HL-60 (cell line): Measurements from ENCODE around the gene KCNQ5.

Experiments used
- DNase-seq, 2 experiments: peaks; one replicate each; pipeline ENCODE4 v3.0.0-alpha.2; 2010 to 2020; ENCODE audit warnings: low read depth in 1 of 2, low spot score in 1 of 2
- H3K27ac ChIP-seq: fragments of 250-450 bp; sonication (Bioruptor Pico); replicated peaks from 2 replicates; pipeline ENCODE4 v1.5.1; 2020; ENCODE audit warnings: mild to moderate bottlenecking, moderate library complexity
- H3K27me3 ChIP-seq: fragments of 250-450 bp; sonication (Bioruptor Pico); 2 replicates; pipeline ENCODE4 v1.5.1; 2021; ENCODE audit warnings: mild to moderate bottlenecking, moderate library complexity; ENCODE audit not compliant: insufficient read depth, poor library complexity, severe bottlenecking
- H3K4me3 ChIP-seq: replicated peaks from 2 replicates; pipeline ENCODE4 v1.5.1; 2011; ENCODE audit warnings: mild to moderate bottlenecking, control low read depth, low read length; ENCODE audit not compliant: insufficient read depth
- GABPA ChIP-seq: IDR thresholded peaks from 2 replicates; pipeline ENCODE4 v1.6.1; 2012; ENCODE audit warnings: low read depth
- POLR2AphosphoS5 ChIP-seq: IDR thresholded peaks from 2 replicates; pipeline ENCODE4 v1.6.1; 2012; ENCODE audit warnings: low read depth
- SPI1 ChIP-seq: IDR thresholded peaks from 2 replicates; pipeline ENCODE4 v1.6.1; 2012; ENCODE audit warnings: low read depth, mild to moderate bottlenecking, borderline replicate concordance
- TF ChIP-seq, protein P1 (sequence below): IDR thresholded peaks from 2 replicates; pipeline ENCODE4 v1.6.1; 2012; ENCODE audit warnings: low read depth; ENCODE audit not compliant: insufficient replicate concordance
- TF ChIP-seq, protein P2 (sequence below): IDR thresholded peaks from one replicate; pipeline ENCODE4 v1.5.1; 2011; ENCODE audit warnings: low read length, control low read depth, inconsistent platforms; ENCODE audit not compliant: insufficient read depth

Gene KCNQ5

DNA sequence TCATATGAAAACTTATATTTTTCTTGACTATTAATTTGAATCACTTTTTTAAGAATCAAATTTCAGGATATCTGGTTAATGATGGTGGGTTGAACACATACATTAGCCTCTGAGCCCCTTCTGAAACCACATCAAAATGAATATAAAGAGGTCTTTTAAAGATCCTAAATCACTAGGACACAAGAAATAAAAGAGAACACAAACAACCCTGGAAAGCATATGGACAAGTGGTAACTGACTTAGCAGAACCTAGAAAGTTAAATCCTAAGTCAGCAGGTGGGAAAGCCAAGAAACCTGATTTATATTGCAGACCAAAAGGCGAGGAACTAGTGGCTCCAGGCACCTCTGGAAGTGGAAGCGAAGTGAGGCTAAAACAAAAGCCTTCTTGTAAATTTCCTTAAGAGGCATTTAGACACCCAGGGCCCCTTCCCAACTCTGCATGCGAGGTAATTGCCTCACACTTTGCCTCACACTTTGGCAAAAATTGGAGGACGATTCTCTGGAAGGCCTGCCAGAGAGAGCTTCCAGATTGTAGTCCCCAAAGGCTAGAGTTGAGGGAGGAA, 309.5 kb downstream of the KCNQ5 start:
- Histone ChIP-seq H3K27me3 (no peaks in the 10 kb centered on the region), H3K4me3 (no peak overlapping the region), H3K27ac (no peak overlapping the region)
- TF ChIP-seq, protein P1, sequence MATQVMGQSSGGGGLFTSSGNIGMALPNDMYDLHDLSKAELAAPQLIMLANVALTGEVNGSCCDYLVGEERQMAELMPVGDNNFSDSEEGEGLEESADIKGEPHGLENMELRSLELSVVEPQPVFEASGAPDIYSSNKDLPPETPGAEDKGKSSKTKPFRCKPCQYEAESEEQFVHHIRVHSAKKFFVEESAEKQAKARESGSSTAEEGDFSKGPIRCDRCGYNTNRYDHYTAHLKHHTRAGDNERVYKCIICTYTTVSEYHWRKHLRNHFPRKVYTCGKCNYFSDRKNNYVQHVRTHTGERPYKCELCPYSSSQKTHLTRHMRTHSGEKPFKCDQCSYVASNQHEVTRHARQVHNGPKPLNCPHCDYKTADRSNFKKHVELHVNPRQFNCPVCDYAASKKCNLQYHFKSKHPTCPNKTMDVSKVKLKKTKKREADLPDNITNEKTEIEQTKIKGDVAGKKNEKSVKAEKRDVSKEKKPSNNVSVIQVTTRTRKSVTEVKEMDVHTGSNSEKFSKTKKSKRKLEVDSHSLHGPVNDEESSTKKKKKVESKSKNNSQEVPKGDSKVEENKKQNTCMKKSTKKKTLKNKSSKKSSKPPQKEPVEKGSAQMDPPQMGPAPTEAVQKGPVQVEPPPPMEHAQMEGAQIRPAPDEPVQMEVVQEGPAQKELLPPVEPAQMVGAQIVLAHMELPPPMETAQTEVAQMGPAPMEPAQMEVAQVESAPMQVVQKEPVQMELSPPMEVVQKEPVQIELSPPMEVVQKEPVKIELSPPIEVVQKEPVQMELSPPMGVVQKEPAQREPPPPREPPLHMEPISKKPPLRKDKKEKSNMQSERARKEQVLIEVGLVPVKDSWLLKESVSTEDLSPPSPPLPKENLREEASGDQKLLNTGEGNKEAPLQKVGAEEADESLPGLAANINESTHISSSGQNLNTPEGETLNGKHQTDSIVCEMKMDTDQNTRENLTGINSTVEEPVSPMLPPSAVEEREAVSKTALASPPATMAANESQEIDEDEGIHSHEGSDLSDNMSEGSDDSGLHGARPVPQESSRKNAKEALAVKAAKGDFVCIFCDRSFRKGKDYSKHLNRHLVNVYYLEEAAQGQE: no peak
- TF ChIP-seq, protein P2, sequence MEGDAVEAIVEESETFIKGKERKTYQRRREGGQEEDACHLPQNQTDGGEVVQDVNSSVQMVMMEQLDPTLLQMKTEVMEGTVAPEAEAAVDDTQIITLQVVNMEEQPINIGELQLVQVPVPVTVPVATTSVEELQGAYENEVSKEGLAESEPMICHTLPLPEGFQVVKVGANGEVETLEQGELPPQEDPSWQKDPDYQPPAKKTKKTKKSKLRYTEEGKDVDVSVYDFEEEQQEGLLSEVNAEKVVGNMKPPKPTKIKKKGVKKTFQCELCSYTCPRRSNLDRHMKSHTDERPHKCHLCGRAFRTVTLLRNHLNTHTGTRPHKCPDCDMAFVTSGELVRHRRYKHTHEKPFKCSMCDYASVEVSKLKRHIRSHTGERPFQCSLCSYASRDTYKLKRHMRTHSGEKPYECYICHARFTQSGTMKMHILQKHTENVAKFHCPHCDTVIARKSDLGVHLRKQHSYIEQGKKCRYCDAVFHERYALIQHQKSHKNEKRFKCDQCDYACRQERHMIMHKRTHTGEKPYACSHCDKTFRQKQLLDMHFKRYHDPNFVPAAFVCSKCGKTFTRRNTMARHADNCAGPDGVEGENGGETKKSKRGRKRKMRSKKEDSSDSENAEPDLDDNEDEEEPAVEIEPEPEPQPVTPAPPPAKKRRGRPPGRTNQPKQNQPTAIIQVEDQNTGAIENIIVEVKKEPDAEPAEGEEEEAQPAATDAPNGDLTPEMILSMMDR: no peak
- TF ChIP-seq GABPA: no peak
- TF ChIP-seq POLR2AphosphoS5: no peak
- no peak for TF ChIP-seq SPI1
- no peak for DNase-seq

DNA sequence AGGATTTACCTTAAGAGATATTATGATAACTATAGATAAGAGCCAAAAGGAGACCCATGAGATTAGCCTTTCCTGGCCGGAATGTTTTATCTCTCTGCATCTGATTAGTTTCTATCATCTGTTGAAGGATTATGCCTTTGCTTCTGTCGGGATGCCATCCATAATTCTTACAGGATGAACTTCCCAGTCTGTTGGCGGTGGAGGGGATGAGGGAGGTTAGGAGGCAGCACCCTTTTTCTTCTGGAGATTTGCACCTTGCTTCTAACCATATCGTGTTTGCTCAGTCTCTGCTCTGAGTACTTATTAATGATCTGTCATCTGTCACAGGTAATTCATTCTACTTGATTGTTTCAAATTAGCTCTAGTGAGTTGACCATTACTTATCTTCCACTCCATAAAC, 311.4 kb downstream of the KCNQ5 start:
- DNase-seq: no peak
- no peak overlapping the region for H3K4me3 ChIP-seq
- H3K27ac ChIP-seq: no peak overlapping the region
- TF ChIP-seq, protein P2: no peak
- TF ChIP-seq POLR2AphosphoS5 (no peak), SPI1 (no peak), GABPA (no peak)
- TF ChIP-seq, protein P1: no peak
- H3K27me3 ChIP-seq: no peaks in the 10 kb centered on the region

DNA sequence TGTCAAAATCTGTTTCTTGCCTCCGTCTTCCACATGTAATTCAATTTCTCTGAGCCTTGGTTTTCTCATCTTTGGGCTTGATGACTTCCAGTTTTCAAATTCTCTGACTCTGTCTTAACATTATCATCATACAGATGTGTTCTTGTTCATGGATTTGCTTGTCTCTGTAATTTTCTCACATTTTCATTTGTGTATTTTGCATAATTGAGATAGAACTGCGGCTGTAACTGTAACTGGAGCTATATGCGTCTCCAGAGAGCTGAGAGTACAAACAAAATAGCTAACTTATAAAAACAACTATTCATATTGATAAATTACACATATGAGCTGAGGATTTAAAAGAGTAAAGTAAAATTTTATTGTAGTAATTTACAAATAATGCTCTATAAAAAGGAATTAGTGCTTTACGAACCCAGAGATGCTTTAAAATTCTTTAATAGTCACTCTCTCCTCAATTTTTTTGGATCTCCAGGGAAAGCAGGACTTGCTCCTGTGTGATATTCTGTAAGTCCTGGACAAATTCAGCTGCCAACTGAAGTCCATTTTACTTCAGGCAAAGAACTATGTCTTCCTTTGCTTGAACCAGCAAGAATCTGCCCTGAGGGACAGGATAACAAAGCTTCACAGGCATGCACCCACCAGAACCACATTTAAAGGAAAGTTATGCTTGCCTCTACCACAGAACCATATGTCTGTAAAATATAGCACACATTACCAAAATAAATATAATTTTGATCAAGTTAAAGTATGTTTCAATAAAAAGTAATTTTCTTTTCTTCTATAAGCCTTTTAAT, 315.1 kb downstream of the KCNQ5 start:
- TF ChIP-seq POLR2AphosphoS5: no peak
- TF ChIP-seq GABPA: no peak
- TF ChIP-seq, protein P2: no peak
- TF ChIP-seq, protein P1: no peak
- no peak for TF ChIP-seq SPI1
- Histone ChIP-seq H3K4me3 (no peak overlapping the region), H3K27ac (no peak overlapping the region), H3K27me3 (no peaks in the 10 kb centered on the region)
- no peak for DNase-seq
